Osteoblast (primary cell): Measurements from ENCODE around the gene C9orf152. TPM values are rescaled to one million over a fixed set of nuclear protein-coding genes. Genes with fewer than 3 reads are reported as not detected.
A peak's percentile ranks its signal among the peaks of the same experiment; 100 is the strongest.

Experiments
- DNase-seq: peaks from one replicate; pipeline ENCODE4 v3.0.0; 2011; ENCODE audit warnings: low spot score, mixed read lengths; ENCODE audit not compliant: insufficient read length; ENCODE audit errors: missing footprints
- H2AFZ ChIP-seq: 2 replicates; pipeline ENCODE4 v1.6.0; 2011; ENCODE audit warnings: mild to moderate bottlenecking, low read length
- H3K27ac ChIP-seq: 2 replicates; pipeline ENCODE4 v1.5.1; 2011; ENCODE audit warnings: mild to moderate bottlenecking, low read depth, low read length, moderate library complexity
- H3K27me3 ChIP-seq: 2 replicates; pipeline ENCODE4 v1.6.0; 2012; ENCODE audit warnings: mild to moderate bottlenecking, control low read depth, inconsistent platforms, low read length, moderate library complexity; ENCODE audit not compliant: insufficient read depth
- H3K36me3 ChIP-seq: 2 replicates; pipeline ENCODE4 v1.5.1; 2011; ENCODE audit warnings: mild to moderate bottlenecking, low read length, control low read depth, moderate library complexity; ENCODE audit not compliant: insufficient read depth
- H3K4me1 ChIP-seq: 2 replicates; pipeline ENCODE4 v1.5.1; 2011; ENCODE audit warnings: mild to moderate bottlenecking, low read length, control low read depth, moderate library complexity; ENCODE audit not compliant: insufficient read depth
- H3K4me2 ChIP-seq: 2 replicates; pipeline ENCODE4 v1.6.0; 2011; ENCODE audit warnings: mild to moderate bottlenecking, low read length; ENCODE audit not compliant: insufficient read depth
- H3K4me3 ChIP-seq: fragments of 200-600 bp; sonication (generic); 3 replicates; pipeline ENCODE4 v1.5.1; 2012; ENCODE audit warnings: mild to moderate bottlenecking, low read length, inconsistent platforms; ENCODE audit not compliant: insufficient read depth
- H3K79me2 ChIP-seq: 2 replicates; pipeline ENCODE4 v1.6.0; 2012; ENCODE audit warnings: mild to moderate bottlenecking, low read length, control low read depth, inconsistent platforms; ENCODE audit not compliant: insufficient read depth
- H3K9me3 ChIP-seq: 2 replicates; pipeline ENCODE4 v1.5.1; 2011; ENCODE audit warnings: low read depth, low read length, control low read depth
- H4K20me1 ChIP-seq: 2 replicates; pipeline ENCODE4 v1.6.0; 2012; ENCODE audit warnings: mild to moderate bottlenecking, low read length, control low read depth; ENCODE audit not compliant: insufficient read depth
- total RNA-seq: library from RNA; depleted of rRNA; stranded (reverse); fragments of >200 nt; gene quantifications from 2 replicates; pipeline ENCODE4 v1.2.3, GENCODE V29; 2012
- TF ChIP-seq, protein P1 (sequence below): IDR thresholded peaks from 2 replicates; pipeline ENCODE4 v1.5.1; 2011; ENCODE audit warnings: mild to moderate bottlenecking, low read depth, low read length, moderate library complexity; ENCODE audit errors: extremely low read depth

C9orf152 gene
- total RNA-seq, 1 donor: not detected

DNA sequence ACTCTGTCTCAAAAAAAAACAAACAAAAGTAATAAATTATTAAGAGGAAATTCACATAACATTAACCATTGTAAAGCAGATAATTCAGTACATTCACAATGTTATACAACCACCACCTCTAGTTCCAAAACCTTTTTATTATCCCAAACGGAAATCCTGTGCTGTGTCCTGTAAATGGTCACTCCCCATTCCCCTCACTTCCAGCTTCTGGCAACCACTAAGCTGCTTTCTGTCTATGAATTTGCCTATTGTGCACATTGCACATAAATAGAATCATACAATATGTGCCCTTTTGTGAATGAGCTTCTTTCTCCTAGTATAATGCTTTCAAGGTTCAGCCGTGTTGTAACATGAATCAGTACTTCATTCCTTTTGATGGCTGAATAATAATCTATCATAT is 20.8 kb downstream of the C9orf152 start:
- no peak overlapping the region for H3K4me3 ChIP-seq
- H2AFZ ChIP-seq: no peak overlapping the region
- TF ChIP-seq, protein P1, sequence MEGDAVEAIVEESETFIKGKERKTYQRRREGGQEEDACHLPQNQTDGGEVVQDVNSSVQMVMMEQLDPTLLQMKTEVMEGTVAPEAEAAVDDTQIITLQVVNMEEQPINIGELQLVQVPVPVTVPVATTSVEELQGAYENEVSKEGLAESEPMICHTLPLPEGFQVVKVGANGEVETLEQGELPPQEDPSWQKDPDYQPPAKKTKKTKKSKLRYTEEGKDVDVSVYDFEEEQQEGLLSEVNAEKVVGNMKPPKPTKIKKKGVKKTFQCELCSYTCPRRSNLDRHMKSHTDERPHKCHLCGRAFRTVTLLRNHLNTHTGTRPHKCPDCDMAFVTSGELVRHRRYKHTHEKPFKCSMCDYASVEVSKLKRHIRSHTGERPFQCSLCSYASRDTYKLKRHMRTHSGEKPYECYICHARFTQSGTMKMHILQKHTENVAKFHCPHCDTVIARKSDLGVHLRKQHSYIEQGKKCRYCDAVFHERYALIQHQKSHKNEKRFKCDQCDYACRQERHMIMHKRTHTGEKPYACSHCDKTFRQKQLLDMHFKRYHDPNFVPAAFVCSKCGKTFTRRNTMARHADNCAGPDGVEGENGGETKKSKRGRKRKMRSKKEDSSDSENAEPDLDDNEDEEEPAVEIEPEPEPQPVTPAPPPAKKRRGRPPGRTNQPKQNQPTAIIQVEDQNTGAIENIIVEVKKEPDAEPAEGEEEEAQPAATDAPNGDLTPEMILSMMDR: no peak
- H3K27ac ChIP-seq: no peak overlapping the region
- H3K4me1 ChIP-seq: peaks cover 3% of the 10 kb centered on the region
- no peaks in the 10 kb centered on the region for H3K27me3 ChIP-seq
- no peaks in the 10 kb centered on the region for H3K36me3 ChIP-seq
- H4K20me1 ChIP-seq: no peaks in the 10 kb centered on the region
- H3K9me3 ChIP-seq: no peaks in the 10 kb centered on the region
- no peak overlapping the region for H3K4me2 ChIP-seq
- DNase-seq: no peak
- H3K79me2 ChIP-seq: no peaks in the 10 kb centered on the region

DNA sequence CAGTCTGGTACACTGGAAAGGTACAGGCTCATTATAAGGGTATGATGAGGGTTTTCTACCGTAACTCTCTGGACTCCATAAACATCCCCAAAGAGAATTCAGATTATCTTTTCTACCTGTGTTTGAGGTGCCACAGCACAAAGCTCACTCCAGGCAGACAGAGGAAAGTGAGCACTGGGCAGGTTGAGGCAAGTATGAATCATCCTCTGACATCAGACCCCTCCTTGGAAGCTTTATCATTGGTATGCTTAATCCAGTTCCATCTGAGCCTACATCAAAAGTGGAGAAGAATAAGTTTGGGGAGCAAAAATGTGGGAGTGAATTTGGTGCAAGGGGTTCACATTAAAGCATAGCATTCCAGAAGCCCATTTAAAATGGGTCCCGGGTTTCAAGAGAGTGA is 21.7 kb downstream of the C9orf152 start:
- DNase-seq: no peak
- Histone ChIP-seq H3K79me2 (no peaks in the 10 kb centered on the region), H3K27me3 (no peaks in the 10 kb centered on the region), H3K36me3 (no peaks in the 10 kb centered on the region), H4K20me1 (no peaks in the 10 kb centered on the region), H3K4me2 (no peak overlapping the region), H3K4me1 (no peaks in the 10 kb centered on the region), H2AFZ (no peak overlapping the region), H3K27ac (no peak overlapping the region), H3K4me3 (no peak overlapping the region), H3K9me3 (no peaks in the 10 kb centered on the region)
- TF ChIP-seq, protein P1: no peak

DNA sequence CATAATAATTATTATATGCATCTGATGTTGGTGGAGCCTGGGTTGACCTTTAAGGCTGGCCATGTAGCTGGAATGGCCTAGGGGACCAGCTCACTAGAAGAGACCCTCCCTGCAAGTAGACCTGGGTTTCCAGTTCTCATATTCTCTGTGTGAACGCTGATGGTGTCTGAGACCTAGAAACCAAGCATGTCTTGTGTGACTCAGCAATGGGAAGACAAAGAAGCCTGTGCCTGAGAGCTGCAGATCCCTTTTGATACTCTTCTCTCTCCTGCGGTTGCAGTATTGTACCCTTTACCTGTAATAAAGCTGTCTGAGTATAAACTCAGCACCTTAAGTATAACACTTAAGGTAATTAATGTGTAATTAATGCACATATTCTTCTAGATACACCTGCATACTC is 22.2 kb downstream of the C9orf152 start:
- Histone ChIP-seq H3K27me3 (no peaks in the 10 kb centered on the region), H3K79me2 (no peaks in the 10 kb centered on the region), H3K36me3 (no peaks in the 10 kb centered on the region), H3K4me3 (no peak overlapping the region), H3K4me2 (no peak overlapping the region), H4K20me1 (no peaks in the 10 kb centered on the region), H3K27ac (no peak overlapping the region), H3K4me1 (peaks cover 4% of the 10 kb centered on the region), H2AFZ (no peak overlapping the region), H3K9me3 (no peaks in the 10 kb centered on the region)
- no peak for DNase-seq
- TF ChIP-seq, protein P1: no peak

DNA sequence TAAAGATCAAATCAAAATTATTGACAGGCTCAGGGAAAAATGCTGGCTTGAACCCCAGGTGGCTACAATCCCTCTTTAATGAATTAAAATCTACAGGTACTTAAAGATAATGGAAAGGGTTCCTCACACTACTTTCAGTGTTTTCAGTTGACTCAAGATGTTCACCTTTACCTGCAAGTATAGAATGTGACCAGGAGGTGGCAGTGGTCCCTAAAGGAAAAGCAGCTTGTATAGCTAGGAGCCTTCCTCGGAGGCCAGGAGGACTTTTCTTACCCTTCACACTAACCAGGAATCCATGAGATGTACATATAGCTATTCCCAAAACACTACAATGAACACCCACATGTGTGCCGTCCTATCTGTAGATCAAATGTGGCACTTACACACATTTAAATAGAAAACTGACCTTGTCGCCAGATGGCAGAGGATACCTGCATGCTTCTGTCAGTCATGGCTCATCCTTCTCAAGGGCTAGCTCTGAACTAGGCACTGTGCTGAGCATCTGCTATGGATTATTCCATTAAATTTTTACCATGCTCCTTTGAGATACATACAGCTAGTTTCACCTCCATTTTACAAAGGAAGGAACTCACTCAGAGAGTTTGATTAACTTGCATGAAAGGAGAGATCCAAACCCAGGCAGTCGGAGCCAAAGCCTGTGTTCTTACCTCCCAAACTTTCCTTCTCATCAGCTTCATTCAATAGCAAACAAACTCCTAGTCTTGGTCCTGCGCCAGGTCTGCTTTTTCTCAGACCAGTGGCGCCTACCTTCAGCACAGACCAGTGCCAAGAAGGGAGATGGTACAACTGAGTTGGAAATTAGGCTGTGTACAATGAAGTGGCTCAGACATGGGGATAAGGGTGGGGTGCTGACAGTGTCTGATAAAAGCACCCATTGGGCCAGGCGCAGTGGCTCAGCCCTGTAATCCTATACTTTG is 24.5 kb downstream of the C9orf152 start:
- TF ChIP-seq, protein P1: peak; percentile 74
- H3K4me1 ChIP-seq: peaks cover 22% of the 10 kb centered on the region
- no peak overlapping the region for H2AFZ ChIP-seq
- no peaks in the 10 kb centered on the region for H3K36me3 ChIP-seq
- no peaks in the 10 kb centered on the region for H3K9me3 ChIP-seq
- H3K27ac ChIP-seq: no peak overlapping the region
- no peak overlapping the region for H3K4me3 ChIP-seq
- no peaks in the 10 kb centered on the region for H3K79me2 ChIP-seq
- H4K20me1 ChIP-seq: no peaks in the 10 kb centered on the region
- no peaks in the 10 kb centered on the region for H3K27me3 ChIP-seq
- H3K4me2 ChIP-seq: no peak overlapping the region
- no peak for DNase-seq
